ENCODE data around the gene ABCC9. TPM values are rescaled to one million over a fixed set of nuclear protein-coding genes. Genes with fewer than 3 reads are reported as not detected.
"Not testable (repeated sequence)": the region's sequence is repeated elsewhere in the genome, so short reads cannot be mapped to it uniquely, and the experiment has no call there.

The ABCC9 gene
- total RNA-seq, 1 donor from 2014 or later: 13.0 TPM

DNA sequence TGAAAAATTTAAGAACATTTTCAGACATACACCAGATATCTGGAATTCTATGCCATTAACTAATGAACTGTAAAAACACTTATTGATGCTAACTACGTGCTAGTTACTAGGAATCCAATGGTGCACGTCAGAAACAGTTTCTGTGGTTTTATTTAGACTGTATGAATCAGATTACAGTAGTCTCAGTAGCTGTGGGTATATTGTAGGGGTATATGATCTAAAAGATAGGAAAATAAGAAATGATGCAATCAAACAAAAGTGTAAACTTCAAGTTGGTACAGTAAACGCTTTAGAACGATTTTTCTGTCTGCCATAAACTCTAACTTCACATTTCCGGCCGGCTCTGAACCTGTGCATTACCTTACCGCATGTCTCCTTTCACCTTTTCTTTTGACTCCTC, 2.3 kb downstream of the ABCC9 start:
- FAIRE-seq: no peak
- no peak for DNase-seq (ENCODE audit: low spot score in 2 of 2)

DNA sequence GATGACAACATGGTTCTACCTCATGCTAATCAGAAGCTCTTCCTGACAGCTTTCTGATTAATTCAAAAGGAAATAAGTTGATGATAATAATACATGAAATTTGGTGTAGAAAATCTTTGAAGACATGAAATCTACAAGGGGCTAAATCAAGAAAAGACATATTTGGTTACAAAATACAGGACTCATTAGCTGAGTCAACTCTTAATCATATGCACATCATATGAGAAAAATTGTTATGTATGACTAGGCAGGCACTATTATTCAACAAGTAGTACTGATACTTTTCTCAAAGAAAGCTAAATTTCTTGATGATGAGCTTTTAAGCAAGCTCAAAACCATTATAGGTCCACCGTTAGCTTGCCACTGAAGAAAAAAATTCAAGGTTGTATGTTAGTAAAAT, 7.1 kb downstream of the ABCC9 start:
- DNase-seq (ENCODE audit: low spot score in 2 of 2) (no peak), FAIRE-seq (no peak)

DNA sequence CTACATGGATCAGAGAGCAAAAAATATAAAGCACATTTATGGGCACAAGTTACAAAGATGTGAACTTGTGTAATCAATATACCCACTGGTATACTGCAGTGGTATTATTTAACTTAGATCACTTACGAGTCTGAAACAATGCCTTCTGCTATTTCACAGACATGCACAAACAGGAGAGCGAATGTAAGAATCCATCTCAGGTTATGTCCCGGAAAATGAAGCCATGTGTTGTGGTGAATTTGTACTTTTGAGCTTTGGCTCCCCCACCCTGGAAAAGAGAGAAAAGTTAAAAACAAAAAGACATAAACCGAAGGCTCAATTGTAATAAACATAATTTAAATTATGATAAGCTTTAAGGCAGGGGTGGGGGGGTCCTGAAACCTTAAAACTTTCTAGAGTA, 7.6 kb downstream of the ABCC9 start:
- FAIRE-seq (no peak), DNase-seq (ENCODE audit: low spot score in 2 of 2) (no peak)

DNA sequence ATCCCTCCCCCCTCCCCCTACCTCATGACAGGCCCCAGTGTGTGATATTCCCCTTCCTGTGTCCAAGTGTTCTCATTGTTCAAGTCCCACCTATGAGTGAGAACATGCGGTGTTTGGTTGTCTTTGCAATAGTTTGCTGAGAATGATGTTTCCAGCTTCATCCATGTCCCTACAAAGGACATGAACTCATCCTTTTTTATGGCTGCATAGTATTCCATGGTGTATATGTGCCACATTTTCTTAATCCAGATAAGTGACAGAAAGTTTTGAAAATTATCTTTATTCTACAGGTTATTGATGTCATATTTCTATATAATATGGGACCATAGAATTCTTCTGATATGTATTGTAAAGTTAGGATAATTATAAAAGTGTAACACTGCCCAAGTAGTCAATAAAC, 11.3 kb downstream of the ABCC9 start:
- not testable (repeated sequence) for DNase-seq (ENCODE audit: low spot score in 2 of 2); FAIRE-seq

DNA sequence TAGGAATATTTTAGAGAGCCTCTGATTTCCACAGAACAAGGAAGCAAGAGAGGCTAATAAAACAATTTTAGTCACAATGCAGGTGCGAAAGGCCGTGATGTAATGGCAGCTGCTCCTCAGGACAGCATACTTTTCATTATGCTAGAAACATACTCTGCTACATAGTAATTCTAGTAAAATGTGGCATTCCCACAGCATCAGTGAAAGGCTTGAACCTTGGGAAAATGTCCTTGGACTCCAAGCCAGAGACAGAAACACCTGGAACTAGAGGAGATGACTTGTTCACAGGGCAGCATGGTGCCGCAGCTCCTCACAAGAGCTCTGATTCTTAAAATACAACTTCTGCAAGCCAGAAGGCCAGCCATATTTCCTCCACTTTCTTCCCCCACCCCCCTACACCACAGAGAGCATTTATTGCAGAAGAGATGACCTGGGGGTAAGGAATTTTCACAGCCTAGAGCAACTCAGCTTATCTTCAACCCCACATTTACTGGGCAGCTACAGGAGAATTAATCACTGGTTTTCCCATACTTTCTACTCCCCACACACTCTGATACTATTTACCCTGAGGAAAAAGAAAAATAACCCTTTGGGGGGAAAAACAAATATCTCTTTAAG, 15.8 kb downstream of the ABCC9 start:
- no peak for FAIRE-seq
- no peak for DNase-seq (ENCODE audit: low spot score in 2 of 2)

DNA sequence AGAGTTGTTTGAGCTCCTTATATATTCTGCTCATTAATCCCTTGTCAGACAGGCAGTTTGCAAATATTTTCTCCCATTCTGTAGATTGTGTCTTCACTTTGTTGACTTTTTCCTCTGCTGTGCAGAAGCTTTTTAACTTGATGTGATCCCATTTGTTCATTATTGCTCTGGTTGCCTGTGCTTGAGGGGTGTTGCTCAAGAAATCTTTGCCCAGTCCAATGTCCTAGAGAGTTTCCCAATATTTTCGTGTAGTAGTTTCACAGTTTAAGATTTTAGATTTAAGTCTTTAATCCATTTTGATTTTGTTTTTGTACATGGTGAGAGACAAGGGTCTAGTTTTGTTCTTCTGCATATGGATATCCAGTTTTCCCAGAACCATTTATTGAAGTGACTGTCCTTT, 19.8 kb downstream of the ABCC9 start:
- FAIRE-seq (no peak), DNase-seq (ENCODE audit: low spot score in 2 of 2) (no peak)

DNA sequence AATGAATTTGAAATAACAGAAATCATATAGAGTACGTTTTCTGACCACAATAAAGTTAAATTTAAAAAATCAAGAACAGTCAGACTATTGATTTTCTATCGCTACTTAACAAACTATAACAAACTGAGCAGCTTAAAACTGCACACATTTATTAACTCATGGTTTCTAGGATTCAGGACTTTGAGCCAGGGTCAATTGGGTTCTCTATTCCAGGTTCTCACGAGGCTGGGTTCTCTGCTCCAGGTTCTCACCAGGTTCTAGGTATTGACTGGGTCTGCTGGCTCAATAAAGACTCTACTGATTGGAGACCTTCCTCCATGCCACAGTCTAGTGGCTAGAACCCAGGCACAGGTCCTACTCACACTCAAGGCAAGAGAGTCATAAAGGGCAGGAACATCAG, 22.8 kb downstream of the ABCC9 start:
- DNase-seq (ENCODE audit: low spot score in 2 of 2): no peak
- FAIRE-seq: no peak

DNA sequence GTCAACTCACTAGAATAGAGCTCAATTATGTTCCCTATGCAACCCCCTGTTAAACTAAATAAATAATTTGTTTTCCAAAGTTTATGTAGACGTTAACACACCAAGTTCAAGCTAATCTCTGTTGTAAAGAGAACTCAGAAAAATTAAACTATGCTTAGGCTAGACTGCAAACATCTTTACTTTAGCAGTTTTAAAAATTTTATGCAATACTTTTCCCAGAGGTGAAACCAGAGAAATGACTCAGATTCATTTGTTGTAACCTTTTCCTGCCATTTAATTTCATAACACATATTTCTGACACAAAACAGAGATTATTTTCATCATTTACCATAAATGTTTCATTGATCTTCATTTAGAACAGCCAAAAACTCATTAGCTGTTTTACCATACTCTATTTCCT, 27.4 kb downstream of the ABCC9 start:
- FAIRE-seq: no peak
- no peak for DNase-seq (ENCODE audit: low spot score in 2 of 2)

DNA sequence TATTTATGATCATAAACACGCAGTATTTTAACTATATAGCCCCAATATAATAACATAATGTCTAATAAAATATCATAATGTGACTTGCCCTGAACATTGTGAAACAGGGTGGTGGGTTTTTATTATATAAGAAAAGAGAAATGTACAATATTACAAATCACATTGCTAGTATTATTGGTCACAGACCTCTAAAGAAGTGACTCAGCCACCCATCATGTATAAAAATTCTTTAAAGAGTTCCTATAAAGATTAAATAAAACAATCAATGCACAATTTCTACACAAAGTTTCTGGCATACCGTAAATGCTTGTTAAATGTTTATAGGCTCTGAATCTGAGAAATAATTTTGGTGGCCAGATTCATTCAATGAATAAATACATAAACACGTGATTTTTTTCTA, 28.9 kb downstream of the ABCC9 start:
- DNase-seq (ENCODE audit: low spot score in 2 of 2): no peak
- no peak for FAIRE-seq

DNA sequence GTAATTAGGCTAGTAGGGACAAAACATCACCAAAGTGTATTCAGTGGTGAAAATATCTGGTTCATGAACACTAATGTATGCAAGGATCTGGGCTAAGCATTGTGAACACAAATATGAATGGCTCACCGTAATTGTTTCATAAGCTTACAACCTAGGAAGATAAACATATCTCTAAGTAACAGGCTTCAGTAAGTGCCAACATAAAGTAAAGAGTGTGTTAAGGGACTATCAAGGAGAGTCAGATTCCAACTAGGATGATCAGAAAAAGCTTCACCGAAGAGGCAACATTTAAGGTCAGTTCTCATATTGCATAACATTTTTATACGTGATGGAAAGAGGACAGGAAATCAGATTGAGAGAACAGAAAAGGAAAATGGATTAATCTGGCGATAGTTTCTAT, 29.4 kb downstream of the ABCC9 start:
- no peak for FAIRE-seq
- DNase-seq (ENCODE audit: low spot score in 2 of 2): no peak

DNA sequence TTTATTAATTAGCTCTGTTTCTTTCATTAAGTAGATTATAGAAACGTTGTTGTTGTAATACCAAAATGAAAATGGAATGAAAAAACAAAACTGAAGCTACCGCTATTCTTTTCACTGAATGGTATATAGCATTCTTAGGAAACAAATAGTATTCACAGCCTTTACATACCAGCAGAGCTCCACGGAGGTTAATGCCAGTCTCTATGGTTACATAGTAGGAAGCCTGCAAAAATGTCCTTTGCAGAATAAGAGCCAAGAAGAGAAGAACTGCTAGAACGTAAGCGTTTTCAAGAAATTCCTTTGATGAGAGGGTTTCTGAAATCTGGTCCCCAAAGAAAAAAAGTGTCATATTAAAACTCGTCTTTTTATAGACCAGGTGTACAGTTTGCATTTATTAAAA, 30.6 kb downstream of the ABCC9 start:
- no peak for FAIRE-seq

DNA sequence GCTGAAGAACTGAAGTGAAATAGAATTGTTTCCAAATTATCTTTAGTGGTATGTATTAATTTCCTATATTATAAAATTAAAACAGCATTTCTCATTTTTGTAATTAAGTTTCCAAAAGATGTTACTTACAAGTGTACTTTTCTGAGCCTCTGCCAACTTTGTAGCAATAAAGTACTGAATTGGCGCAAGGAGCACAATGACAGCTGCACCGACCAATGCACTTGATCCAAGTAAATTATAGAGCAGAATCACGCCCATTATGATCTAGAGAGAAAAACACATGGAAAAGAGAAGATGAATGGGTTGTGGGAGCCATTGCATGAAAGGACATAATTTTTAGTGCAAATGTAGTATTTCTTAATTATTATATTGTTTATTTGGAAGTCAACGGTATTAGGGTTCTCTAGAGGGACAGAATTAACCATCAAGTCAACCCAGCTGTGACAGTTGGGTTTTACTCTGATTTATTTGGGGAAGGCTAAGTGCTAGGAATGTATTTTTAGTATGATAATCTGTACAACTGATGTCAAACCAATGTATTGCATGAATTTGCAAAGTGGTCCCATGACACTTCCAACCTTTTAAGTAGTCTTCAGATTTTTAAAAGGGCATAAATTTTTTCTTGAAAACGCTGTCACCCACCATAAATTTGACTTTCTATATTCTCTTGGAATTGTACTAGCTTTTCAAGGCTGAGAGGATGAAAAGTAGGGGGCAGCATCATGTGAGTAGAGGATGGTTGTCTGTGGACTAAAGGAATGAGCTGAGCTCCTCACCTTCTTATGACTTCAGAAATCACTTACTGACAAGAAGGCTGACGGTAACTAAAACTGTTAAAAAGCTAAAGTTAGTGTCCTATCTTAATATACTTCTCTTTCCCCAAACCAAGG, 33.0 kb downstream of the ABCC9 start:
- no peak for FAIRE-seq
- no peak for DNase-seq (ENCODE audit: low spot score in 2 of 2)

More for the DNA sequence above, 30.6 kb downstream of the ABCC9 start:
- DNase-seq (ENCODE audit: low spot score in 2 of 2): no peak

DNA sequence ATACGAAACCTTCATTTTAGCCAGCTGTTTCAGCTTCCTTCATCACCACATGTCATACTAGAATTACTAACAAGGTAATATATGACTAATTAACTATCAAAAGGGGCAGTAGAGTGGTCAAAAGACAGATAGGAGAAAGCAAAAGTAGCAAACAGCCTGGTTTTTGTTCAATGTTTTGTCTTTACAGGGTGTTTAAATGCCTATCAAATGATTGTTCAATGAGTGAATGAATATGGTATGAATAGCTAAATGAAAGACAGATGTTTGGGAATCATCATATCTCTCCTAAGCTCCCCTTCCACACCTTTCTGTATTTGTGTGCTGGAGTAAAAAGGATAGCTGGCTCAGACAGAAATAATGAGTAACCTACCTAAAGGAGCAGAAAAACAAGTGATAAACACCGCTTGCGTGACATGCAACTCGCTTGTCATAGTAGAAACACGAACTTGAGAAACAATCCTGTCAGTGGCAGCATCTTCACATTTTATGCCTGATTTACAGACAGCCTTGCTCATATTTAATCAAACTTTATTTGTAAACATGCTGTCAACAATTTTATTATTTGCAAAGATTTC, 34.2 kb downstream of the ABCC9 start:
- FAIRE-seq: no peak

DNA sequence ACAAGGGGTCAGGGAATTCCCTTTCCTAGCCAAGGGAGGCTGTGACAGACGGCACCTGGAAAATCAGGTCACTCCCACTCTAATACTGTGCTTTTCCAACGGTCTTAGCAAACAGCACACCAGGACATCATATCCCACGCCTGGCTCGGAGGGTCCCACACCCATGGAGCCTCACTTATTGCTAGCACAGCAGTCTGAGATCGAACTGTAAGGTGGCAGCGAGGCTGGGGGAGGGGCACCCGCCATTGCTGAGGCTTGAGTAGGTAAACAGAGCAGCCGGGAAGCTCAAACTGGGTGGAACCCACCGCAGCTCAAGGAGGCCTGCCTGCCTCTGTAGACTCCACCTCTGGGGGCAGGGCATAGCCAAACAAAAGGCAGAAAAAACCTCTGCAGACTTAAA, 41.7 kb downstream of the ABCC9 start:
- not testable (repeated sequence) for DNase-seq (ENCODE audit: low spot score in 2 of 2); FAIRE-seq

More for the DNA sequence above, 34.2 kb downstream of the ABCC9 start:
- DNase-seq (ENCODE audit: low spot score in 2 of 2): no peak

DNA sequence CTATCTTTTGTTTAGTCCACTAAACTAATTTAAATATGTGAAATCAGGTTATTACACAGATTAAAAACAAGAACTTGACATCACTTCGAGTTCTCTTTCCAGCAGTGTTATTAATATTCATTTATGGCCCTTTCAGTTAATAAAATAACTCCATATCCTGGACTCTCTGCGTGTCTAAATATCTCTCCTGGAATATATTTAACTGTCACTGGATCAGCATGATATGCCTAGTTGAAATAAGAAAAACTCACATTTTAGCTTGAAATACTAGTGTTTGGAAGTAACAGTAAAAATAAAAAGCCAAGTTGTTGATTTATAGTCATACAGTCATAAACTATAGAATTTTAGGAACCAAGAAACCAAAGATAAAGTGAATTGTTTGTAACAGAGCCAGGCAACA, 45.6 kb downstream of the ABCC9 start:
- DNase-seq (ENCODE audit: low spot score in 2 of 2) (no peak), FAIRE-seq (no peak)

DNA sequence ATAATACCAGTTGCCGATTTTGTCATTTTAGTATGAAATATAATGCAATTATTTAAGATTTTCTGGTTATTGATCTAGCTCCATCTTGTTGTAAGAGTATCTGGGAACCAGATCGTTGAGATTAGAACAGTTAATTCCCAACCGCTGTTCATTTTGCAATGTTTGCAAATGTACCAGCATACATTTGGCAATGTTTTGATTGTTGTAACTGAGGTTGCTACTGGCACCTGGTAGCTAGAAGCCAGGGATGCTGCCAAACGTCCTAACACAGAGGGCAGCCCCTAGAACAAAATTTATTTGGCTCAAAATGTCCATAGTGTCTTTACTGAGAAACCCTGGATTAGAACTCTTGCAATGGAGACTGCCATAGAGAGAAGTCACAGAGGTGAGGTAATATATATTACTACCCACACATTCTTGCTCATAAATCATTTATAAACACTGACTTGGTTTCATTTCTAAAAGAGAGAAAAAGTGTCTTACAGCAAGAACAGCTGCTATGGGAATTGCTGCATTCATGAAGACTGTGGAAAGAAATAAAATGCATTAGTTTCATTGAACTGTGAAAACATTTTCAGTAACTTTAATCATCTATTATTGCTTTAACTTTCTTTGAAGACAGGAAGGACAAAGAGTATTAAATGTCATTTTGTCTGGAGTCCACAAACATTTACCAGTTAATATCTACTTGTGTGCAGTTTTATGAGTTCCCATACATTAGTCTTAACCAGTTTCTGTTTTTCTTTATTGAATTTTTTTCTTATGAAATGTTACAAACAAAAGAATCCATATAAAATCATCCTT, 46.2 kb downstream of the ABCC9 start:
- FAIRE-seq (no peak), DNase-seq (ENCODE audit: low spot score in 2 of 2) (no peak)

DNA sequence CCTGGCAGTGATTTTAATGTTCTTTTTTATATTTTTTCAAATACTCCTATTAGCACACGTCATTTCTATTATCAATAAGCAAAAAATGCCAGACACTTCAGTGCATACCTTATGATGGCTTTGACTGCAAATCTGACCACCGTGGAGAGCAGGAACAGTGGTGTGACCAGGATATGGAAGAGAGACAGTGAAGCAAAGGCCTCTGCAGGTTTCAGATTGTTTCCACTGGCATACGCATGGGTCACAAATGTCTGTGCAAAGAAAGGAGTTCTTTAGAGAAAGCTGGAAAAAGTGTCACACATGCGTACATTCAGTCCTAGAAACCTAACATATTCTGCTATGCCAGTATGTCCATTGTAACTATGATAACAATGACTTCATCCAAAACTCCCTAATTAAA, 47.3 kb downstream of the ABCC9 start:
- no peak for FAIRE-seq

DNA sequence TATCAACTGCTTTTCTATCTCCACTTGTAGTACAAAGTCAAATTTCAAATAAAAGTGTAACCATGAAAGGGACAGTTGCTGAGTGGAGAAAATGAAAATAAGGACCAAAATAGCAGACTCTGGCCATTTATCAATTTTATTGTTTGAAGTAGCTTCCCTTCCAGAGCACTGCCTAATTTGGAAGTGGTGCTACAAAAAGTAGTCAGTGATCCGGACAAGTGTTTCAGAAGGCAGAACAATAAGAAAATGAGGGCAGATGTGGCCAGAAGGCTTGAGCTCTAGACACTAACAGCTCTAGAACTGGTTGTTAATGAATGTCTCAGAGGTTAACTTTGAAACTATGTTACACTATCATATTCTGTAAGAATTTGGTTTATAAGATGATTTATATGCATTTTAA, 48.9 kb downstream of the ABCC9 start:
- FAIRE-seq: no peak

More for the DNA sequence above, 47.3 kb downstream of the ABCC9 start:
- DNase-seq (ENCODE audit: low spot score in 2 of 2): no peak

DNA sequence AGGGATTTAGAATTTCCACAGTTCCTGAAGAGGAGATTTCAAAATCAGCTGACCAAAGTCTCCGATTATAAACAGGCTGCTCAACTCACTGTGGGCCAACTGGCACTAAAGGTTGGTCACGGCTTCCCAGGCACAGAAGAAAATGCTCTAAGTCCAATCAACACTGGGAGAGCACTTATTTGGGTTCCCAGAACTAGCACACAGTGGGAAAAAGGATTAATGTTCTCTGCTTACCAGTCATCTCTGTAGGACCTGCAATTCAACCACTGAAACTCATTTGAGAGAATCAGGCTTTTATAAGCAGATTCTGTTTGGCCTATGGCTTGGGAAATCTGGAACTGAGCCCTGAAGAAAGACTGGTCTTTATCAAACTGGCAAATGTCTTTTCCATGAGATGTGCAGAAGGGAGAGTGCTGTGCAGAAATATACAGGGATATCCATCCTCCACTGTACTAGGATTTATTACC, 49.4 kb downstream of the ABCC9 start:
- FAIRE-seq (no peak), DNase-seq (ENCODE audit: low spot score in 2 of 2) (no peak)

More for the DNA sequence above, 48.9 kb downstream of the ABCC9 start:
- no peak for DNase-seq (ENCODE audit: low spot score in 2 of 2)

DNA sequence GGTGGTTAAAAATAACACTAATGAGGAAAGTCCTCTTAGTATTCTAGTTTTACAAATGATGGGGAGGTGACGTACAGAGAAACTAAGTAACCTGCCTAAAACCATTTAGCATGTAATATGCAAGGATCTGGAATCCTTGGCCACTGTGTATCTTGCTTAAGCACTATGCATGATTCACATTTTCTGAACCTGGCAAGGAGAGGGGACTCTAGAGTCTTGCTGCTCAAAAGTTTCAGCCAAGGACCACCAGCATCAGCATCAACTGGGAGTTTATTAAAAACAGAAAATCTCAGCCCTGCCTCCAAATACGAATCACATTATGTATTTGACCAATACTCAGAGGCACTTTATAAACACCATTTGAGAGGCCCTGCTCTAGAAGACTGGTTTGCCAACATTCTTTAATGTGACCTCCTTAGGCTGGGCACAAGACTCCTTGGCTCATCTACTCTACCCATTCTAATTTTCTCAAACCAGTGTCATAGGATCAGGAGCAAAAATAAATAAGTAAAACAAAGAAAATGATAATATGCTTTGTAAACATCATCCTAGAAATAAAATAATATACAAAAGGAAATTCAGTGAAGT, 52.9 kb downstream of the ABCC9 start:
- no peak for FAIRE-seq
- no peak for DNase-seq (ENCODE audit: low spot score in 2 of 2)

Data from frontal cortex (tissue), 4 donors.